PFSK-1 (cell line): ENCODE data around the gene ACACA.

ENCODE experiments used
- FOXP2 ChIP-seq: optimal IDR thresholded peaks from 2 replicates; pipeline ENCODE3; 2011; ENCODE audit warnings: borderline replicate concordance, control low read depth, inconsistent platforms; ENCODE audit not compliant: insufficient read depth; ENCODE audit errors: extremely low read length, extremely low read depth
- POLR2AphosphoS5 ChIP-seq: IDR thresholded peaks from 2 replicates; pipeline ENCODE4 v1.6.1; 2012; ENCODE audit warnings: low read depth, mild to moderate bottlenecking, control low read depth, low read length, moderate library complexity
- TAF1 ChIP-seq: IDR thresholded peaks from 2 replicates; pipeline ENCODE4 v1.6.1; 2012; ENCODE audit warnings: low read length, control low read depth, borderline replicate concordance; ENCODE audit not compliant: insufficient read depth

GRCh38 chr17:37305406-37305905 is 101.2 kb downstream of the ACACA start:
- TF ChIP-seq TAF1 (no peak), POLR2AphosphoS5 (no peak), FOXP2 (no peak)
